Dermis blood vessel endothelial cell (primary cell): ENCODE results near the gene MAOB. TPM values are rescaled to one million over a fixed set of nuclear protein-coding genes. Genes with fewer than 3 reads are reported as not detected.
A peak's percentile ranks its signal among the peaks of the same experiment; 100 is the strongest.

Experiments used
- DNase-seq: peaks from one replicate; pipeline ENCODE4 v3.0.0; 2010
- total RNA-seq: library from RNA; depleted of rRNA; stranded (reverse); fragments of >200 nt; gene quantifications from 2 replicates; pipeline ENCODE4 v1.2.3, GENCODE V29; 2014

The MAOB gene
- total RNA-seq, 1 donor from 2014 or later: not detected

DNA sequence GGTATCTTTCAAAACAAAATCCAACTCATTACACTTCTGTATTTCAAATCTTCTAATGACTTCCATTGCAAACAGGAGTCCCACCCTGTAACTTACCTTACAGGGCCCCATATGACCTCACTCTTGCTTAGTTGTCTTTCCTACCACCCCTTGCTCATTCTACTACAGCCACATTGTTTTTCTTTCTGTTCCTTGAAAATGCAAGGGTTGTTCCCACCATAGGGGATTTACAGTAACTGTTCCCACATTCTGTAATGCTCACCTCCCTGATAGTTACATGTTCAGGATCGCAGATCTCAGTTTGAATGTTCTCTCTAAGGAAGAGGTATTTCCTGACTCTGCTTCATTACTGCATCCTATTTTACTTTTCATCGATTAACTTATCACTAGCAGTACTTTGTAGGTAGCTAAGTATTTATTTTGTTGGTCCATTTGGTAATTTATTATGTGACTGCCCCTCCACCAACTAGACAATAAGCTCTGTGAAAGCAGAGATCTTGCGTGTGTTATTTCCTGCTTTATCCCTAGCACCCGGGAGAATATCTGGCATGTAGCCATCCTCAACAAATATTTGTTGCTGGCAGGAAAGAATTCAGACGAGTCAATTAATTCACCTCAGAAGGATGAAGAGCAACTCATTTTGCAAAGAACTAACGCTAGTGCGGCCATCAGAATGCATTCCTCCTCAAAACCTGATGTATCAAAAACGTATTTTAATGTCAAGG is 21.4 kb downstream of the MAOB start:
- peak; percentile 84 for DNase-seq

DNA sequence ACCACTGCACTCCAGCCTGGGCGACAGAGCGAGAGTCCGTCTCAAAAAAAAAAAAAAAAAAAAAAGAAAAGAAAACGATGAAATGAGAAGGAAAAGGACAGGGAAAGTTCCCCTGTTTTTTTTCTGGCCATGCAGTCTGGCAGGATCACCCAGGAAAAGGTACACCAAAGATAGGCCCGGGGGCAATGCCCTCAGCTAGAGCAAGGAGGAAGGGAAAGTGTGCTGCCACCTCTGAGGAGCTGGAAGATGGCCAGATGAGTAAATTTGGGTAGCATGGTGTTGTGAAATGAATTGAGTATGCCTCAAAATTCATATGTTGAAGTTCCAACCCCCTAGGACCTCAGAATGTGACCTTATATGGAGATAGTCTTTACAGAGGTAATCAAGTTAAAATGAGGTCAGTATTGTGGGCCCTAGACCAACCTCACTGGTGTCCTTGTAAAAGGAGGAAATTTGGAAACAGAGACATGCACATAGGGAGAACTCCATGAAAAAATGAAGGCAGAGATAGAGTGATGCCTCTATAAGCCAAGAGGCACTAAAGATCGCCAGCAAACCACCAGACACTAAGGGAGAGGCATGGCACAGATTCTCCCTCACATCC is 28.9 kb downstream of the MAOB start:
- no peak for DNase-seq

GRCh38 chrX:43850629-43851028 is 31.6 kb downstream of the MAOB start:
- no peak for DNase-seq

- no peak for DNase-seq
These were observed 33.1 kb downstream of the MAOB start for GRCh38 chrX:43849173-43849572.

DNA sequence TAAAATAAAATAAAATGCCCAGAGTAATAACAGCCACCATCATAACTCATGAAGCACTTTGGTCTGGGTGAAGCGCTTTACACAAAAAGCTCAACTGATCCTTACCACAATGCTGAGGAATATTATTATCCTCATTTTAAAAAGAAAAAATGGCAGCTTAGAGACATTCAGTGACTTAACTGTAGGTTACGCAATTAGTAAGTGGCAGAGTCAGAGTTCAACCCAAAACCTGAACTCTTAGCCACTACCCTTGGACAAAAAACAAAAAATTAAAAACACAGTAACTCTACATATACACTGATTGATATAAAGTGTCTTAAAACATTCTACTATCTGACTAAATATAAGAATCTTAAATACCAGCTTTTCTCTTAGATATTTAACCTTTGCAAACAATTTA is 34.9 kb downstream of the MAOB start:
- no peak for DNase-seq

- DNase-seq: no peak
These were observed 35.7 kb downstream of the MAOB start for GRCh38 chrX:43846558-43846957.

- DNase-seq: no peak
These were observed 36.5 kb downstream of the MAOB start for GRCh38 chrX:43845776-43846175.

DNA sequence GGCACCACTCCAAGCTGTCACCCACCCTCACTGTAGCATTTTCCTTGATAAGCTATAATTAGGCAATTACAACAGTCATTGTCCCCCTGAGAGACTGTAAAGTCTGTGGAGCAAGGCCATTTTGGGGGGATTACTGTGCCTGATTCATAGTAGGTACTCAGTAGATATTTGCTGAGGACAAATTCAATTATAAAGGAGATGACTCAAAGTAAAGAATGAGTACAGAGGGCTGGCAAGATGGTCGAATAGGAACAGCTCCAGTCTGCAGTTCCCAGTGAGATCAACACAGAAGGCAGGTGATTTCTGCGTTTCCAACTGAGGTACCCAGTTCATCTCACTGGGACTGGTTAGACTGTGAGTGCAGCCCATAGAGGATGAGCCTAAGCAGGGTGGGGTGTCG is 42.0 kb downstream of the MAOB start:
- no peak for DNase-seq

DNA sequence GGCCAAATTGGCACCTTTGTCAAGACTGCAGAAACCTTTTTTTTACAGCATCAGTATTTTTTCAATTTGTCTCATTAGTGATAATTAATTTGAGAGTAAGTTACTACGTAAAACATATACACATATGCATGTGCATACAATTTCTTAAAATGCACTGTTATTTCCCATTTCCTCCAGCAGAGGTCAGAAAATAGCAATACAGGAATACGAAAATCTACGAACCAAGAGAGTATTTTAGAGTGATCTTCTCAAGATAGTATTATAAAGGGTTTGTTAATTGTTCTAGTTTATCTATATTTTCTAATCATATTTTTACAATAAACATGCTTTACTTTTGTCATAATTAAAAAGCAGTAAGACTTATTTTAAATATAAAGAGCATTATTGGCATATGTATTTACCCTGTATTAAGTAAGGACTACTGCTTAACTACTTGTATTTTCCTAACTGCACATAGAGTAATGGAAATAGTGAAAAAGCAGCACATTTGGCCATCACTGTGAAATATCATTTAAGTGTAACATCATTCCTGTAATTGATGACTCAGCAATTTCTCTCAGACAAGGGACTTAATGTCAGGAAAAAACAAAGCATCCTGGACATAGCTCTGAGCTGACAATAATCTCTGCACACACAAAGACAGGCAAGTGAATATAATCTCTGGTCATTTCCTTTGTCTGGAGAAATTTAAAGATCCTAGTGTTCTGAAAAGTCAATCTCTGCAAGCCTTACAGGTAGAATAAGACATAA is 45.6 kb downstream of the MAOB start:
- DNase-seq: peak; percentile 51

DNA sequence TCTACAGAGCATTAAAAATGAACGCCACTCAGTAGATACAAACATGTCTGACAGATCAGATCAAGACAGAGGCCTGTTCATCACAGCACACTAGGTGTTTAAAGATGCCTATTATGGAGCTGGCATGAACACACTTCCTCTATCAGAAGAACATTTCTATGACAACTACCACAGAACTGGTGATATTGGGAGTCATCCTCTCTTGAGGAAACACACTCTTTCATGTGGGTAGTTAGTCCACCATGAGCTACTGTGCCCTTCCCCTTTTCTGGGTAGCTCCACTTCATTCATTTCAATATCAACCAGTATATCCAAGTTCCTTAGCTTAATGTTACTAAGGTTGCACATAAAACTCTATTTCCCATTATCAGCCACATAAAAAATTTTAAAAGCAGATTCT is 46.7 kb downstream of the MAOB start:
- no peak for DNase-seq

- DNase-seq: no peak
These were observed 54.5 kb downstream of the MAOB start for GRCh38 chrX:43827791-43828190.

- no peak for DNase-seq
These were observed 60.2 kb downstream of the MAOB start for GRCh38 chrX:43822014-43822413.

DNA sequence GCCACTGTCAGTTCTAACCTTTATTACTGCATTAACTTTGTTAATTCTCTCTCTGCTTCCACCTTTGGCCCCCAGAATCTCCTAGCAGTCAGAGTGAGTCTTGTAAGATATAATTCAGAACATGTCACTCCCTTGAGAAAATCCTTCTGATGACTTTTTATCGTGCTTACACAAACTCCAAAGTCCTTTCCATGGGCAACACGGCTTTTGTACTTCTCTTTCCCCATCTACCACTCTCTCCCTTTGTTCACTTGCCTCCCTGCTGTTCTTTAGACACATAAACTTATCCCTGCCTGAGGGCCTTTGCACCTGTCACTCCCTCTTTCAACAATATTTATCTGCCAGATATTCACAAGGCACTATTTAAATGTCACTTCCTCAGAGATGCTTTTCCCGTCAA is 64.8 kb downstream of the MAOB start:
- DNase-seq: no peak

DNA sequence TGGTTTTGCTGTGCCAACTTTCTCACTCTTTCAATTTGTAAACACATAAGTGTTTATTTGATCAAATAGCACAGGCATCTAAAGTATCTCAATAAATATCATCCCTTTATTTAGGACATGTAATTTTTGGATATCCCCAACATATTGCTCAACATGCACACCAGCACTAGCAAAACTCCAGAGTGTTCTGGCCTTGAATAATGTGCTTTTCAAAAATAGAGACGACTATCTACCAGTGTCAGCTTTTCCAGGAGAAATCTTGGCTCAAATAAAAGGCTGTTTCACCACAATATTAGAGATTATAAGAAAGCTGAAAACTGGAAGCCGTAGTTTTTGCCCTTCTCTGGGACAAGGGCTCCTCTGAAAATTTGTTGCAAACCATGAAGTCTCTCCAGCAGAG is 67.0 kb downstream of the MAOB start:
- DNase-seq: no peak

GRCh38 chrX:43813898-43814297 is 68.4 kb downstream of the MAOB start:
- DNase-seq: peak; percentile 15

DNA sequence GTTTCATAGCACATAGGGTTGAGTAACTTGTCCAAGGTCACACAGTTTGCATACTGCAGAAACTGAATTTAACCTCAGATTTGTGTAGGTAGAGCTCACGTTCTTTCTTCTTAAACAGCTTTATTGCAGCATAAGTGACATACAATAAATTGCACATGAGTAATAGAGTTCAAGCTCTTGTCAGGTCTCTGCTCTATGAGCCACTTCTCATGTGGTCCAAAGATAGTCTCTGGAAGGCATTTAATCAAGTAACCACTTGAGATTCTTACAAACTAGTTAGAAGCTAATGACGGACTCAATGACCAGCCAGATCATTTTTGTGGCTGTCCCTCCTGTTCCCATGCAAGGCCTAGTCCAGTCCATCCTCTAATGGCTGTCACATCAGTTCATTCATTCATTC is 68.9 kb downstream of the MAOB start:
- DNase-seq: no peak

DNA sequence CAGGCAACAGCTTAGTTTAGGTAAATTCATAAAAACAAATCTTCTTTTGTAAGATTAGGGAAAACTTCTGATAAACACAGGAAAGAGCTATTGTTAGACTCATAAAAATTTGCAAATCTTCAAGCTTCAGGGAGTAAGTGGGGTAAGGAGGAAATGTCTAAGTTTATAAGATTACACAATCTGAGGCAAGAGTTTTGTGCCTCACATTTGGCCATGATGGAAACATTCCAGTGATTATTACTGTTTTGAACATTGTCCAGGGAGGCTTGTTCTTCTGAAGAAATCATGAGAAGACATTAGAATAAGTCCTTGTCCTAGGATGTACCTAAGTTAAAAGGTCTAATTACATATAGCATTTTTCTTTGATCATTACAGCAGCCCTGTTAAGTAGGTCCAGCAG is 72.8 kb downstream of the MAOB start:
- no peak for DNase-seq

GRCh38 chrX:43808231-43808630 is 74.0 kb downstream of the MAOB start:
- no peak for DNase-seq

- no peak for DNase-seq
These were observed 76.7 kb downstream of the MAOB start for GRCh38 chrX:43805579-43805978.

- no peak for DNase-seq
These were observed 78.2 kb downstream of the MAOB start for GRCh38 chrX:43804021-43804420.

- no peak for DNase-seq
These were observed 96.2 kb downstream of the MAOB start for GRCh38 chrX:43785930-43786591.

- no peak for DNase-seq
These were observed 124.2 kb downstream of the MAOB start for GRCh38 chrX:43758044-43758443.

DNA sequence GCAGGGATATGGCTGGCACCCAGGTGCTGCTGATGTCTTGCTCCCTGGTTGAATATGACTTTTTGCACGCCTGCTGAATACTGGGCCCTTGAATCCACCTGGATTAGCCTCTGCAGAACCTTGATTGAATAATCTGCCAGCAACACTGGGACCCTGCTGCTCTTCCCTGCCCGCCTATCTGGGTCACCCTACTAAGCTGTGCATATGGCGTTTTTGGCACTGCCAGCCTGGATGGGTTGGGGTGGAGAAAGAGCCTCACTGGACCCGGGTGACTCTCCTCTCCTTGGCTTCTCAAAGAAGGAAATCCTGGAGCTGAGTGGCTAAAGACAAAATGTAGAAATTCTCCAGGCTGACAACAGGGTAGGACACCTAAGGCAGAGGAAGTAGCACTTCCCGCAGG is 126.2 kb downstream of the MAOB start:
- DNase-seq: no peak

- no peak for DNase-seq
These were observed 128.6 kb downstream of the MAOB start for GRCh38 chrX:43753637-43754036.
